B cell (primary cell): ENCODE data around the gene TGFBR3L.

Experiments used
- EZH2 ChIP-seq: IDR thresholded peaks from 2 replicates; pipeline ENCODE4 v1.6.1; 2012; ENCODE audit warnings: borderline replicate concordance, low read depth, mild to moderate bottlenecking, moderate library complexity, low read length; ENCODE audit not compliant: insufficient read depth, poor library complexity, severe bottlenecking
- TF ChIP-seq, protein P1 (sequence below): fragments of 200-600 bp; IDR thresholded peaks from one replicate; pipeline ENCODE4 v1.8.0; 2022; ENCODE audit warnings: antibody characterized with exemption, mild to moderate bottlenecking

GRCh38 chr19:7934766-7935165, 20.1 kb downstream of the TGFBR3L start:
- TF ChIP-seq, protein P1, sequence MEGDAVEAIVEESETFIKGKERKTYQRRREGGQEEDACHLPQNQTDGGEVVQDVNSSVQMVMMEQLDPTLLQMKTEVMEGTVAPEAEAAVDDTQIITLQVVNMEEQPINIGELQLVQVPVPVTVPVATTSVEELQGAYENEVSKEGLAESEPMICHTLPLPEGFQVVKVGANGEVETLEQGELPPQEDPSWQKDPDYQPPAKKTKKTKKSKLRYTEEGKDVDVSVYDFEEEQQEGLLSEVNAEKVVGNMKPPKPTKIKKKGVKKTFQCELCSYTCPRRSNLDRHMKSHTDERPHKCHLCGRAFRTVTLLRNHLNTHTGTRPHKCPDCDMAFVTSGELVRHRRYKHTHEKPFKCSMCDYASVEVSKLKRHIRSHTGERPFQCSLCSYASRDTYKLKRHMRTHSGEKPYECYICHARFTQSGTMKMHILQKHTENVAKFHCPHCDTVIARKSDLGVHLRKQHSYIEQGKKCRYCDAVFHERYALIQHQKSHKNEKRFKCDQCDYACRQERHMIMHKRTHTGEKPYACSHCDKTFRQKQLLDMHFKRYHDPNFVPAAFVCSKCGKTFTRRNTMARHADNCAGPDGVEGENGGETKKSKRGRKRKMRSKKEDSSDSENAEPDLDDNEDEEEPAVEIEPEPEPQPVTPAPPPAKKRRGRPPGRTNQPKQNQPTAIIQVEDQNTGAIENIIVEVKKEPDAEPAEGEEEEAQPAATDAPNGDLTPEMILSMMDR: no peak
- no peak for TF ChIP-seq EZH2
